ENCODE measurements around the gene WNK1.
"Not testable (repeated sequence)": the region's sequence is repeated elsewhere in the genome, so short reads cannot be mapped to it uniquely, and the experiment has no call there.

WNK1 gene

GRCh38 chr12:779745-780734 is 27.7 kb downstream of the WNK1 start:
- no peak for DNase-seq (ENCODE audit: low read depth)

DNA sequence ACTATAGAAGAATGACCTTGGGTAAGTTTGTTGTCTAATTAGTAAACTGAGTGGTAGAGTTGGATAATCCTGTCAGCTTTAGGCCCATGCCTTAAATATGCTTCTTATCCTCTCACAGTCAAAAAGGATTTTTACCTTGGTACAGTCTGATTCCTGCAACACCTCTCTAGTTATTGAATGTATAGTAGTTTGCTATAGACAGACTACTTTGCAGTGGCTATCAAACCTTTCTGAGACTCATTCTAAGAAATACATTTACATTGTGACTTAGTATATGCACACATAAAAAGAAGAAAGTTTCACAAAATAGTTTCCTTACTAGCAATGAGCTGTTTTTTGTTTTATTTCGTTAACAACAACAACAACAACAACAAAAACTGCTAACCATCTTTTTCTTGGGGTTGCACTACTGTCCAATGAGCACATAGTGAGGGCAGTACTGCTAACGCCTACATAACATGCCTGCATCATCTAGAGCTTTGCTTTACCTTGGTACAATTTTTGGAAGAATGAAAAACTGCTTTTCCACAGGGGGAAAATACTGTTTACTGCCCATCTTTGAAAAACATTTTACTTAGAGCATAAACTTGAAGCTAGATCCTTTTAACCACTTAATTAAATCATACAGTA is 28.5 kb downstream of the WNK1 start:
- no peak for DNase-seq (ENCODE audit: low read depth)

- DNase-seq (ENCODE audit: low read depth): no peak
Measured at GRCh38 chr12:785706-786105, 33.3 kb downstream of the WNK1 start.

- no peak for DNase-seq (ENCODE audit: low read depth)
Measured at GRCh38 chr12:788288-788687, 35.9 kb downstream of the WNK1 start.

DNA sequence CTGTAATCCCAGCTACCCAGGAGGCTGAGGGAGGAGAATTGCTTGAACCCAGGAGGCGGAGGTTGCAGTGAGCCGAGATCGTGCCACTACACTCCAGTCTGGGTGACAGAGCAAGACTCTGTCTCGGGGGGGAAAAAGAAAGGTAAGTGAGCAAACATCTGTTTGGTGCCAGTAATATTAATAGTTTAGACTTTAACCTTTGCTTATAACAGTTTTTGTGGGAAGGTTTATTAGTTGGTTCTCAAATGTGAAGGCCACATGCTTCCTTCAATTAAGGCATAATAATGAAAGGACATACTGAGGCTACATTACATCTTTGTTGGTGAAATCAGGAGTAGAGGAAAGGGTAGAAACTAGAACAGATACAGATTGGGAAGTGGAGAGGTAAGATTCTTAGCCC is 36.4 kb downstream of the WNK1 start:
- DNase-seq (ENCODE audit: low read depth): not testable (repeated sequence)

- DNase-seq (ENCODE audit: low read depth): no peak
Measured at GRCh38 chr12:789852-790563, 37.6 kb downstream of the WNK1 start.

DNA sequence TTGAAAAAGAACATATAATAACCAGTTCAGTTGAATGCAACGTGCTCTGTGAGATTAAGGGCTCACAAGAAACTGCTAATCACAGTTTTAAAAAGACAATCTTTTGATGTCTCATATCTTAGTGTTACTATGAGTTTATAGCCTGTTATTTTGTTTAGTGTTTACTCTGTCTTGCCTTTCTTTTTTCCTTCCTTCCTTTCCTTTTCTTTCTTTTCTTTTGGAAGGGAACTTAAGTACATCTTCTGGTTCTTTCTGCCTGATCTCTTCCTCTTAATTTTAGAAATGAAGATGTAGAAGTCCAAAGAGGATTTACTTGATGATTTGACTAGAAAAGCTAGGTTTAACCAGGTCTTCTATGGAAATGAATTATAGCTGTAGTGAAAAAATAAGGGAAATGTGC is 38.2 kb downstream of the WNK1 start:
- no peak for DNase-seq (ENCODE audit: low read depth)

- DNase-seq (ENCODE audit: low read depth): no peak
Measured at GRCh38 chr12:793037-793436, 40.7 kb downstream of the WNK1 start.

DNA sequence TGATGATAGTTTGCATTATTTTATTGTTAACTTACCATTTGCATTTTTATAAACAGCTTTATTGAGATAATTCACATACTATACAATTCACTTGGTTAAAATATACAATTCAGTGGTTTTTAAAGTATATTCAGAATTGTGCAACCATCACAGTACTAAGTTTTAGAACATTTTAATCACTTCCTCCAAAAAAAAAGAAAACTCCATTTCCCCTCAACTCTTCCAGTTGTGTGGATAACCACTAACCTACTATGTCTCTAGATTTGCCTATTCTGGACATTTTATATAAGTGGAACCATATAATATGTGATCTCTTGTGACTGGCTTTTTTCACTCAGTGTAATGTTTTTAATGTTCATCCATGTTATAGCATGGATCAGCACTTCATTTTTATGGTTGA is 41.3 kb downstream of the WNK1 start:
- no peak for DNase-seq (ENCODE audit: low read depth)

DNA sequence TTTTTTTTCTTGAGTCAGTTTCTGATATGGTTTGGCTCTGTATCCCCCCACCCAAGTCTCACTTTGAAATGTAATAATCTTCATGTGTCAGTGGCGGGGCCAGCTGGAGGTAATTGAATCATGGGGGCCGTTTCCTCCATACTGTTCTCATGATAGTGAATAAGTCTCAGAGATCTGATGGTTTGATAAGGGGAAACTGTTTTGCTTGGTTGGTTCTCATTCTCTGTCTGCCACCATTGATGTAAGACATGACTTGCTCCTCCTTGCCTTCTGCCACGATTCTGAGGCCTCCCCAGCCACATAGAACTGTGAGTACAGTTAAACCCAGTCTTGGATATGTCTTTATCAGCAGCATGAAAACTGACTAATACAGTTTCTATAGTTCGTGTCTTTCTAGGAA is 42.9 kb downstream of the WNK1 start:
- peak; percentile 33 for DNase-seq (ENCODE audit: low read depth)

GRCh38 chr12:800401-800800 is 48.0 kb downstream of the WNK1 start:
- DNase-seq (ENCODE audit: low read depth): no peak

GRCh38 chr12:802242-803120 is 50.1 kb downstream of the WNK1 start:
- DNase-seq (ENCODE audit: low read depth): no peak

DNA sequence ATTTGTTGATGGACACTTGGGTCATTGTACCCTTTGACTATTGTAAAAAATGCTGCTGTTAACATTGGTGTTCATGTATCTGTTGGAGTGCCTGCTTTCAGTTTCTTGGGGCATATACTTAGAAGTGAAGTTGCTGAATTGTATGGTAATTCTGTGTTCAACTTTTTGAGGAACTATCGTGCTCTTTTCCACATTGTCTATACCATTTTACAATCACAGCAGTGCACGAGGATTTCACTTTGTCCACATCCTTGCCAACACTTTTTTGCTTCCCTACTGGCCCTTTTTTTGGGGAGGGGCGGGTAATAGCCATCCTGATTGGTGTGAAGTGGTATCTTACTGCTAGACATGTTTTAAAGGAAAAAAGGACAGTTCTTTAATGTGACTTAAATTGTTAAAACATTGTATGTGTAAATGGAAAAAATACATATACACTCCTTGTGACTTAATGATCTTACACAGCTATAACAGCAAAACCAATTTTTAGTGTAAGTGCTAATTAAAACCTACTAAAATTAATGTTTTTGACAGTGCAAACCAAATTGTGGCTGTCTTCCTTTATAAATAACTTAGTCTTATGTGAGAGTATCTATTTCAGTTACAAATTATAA is 52.7 kb downstream of the WNK1 start:
- DNase-seq (ENCODE audit: low read depth): no peak

DNA sequence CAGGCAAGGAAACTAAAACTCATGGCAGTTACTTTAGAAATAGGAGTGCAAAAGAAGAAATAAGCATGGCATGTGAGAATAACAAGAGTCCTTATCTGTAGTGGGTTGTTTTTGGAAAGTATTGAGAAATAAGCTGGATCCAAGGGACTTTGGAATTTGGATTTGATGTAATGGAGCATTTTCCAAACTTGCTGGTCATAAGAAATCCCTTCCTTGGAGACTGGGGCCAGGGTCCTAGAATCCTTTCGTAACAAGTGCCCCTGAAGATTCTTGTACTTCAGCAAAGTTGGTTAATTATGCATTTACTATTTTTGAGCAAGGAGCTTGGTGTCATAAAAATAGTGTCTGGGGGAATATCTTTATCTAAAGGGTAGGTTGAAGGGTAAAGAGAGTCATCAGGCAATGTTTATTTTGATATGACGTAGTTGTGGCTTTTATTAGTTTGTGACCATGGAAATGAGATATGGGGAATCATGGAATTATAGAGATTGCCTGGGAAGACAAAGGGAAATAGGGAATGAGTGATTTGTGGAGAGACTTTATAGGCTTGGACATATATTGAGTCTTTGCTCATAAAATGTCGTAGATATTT is 53.9 kb downstream of the WNK1 start:
- DNase-seq (ENCODE audit: low read depth): no peak

- no peak for DNase-seq (ENCODE audit: low read depth)
Measured at GRCh38 chr12:807041-807735, 54.8 kb downstream of the WNK1 start.

DNA sequence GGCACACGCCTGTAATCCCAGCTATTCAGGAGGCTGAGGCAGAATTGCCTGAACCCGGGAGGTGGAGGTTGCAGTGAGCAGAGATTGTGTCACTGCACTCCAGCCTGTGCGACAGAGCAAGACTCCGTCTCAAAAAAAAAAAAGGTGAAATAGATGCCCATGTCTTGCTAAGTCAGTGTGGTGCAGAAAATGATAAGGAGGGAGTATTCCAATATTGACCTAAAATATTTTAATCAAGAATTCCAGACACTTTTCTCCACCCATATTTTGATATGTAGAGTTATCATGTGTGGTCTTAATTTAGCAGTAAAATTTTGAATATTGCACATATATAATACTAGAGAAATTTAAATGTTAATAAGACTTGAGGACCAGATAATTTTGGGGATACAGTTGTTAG is 57.7 kb downstream of the WNK1 start:
- no peak for DNase-seq (ENCODE audit: low read depth)

- no peak for DNase-seq (ENCODE audit: low read depth)
Measured at GRCh38 chr12:810671-811415, 58.5 kb downstream of the WNK1 start.

- DNase-seq (ENCODE audit: low read depth): no peak
Measured at GRCh38 chr12:812950-813349, 60.6 kb downstream of the WNK1 start.

GRCh38 chr12:817456-817855 is 65.1 kb downstream of the WNK1 start:
- not testable (repeated sequence) for DNase-seq (ENCODE audit: low read depth)

Measured in T-helper 22 cell (primary cell).